Psoas muscle (tissue), 8 donors: ENCODE results near the gene XKR8. TPM values are rescaled to one million over a fixed set of nuclear protein-coding genes. Genes with fewer than 3 reads are reported as not detected.
"Not testable (repeated sequence)": the region's sequence is repeated elsewhere in the genome, so short reads cannot be mapped to it uniquely, and the experiment has no call there.

Experiments
- ATAC-seq, 4 donors: fragments of 200-7000 bp; cut with Tn5 transposase; one replicate each; pipeline ENCODE4 v1.9.1; 2020; ENCODE audit warnings: moderate library complexity in 3 of 4, mild to moderate bottlenecking in 2 of 4
- DNase-seq, 2 donors: peaks; one replicate each; pipeline ENCODE4 v3.0.0-alpha.2; 2020
- H3K27ac ChIP-seq: fragments of 200-600 bp; one replicate; pipeline ENCODE4 v1.8.0; 2022
- H3K27me3 ChIP-seq, 3 donors: fragments of 200-600 bp in 1 of 3; one replicate each; pipeline versions ENCODE4 v1.6.1 to v1.8.0; 2013 to 2022; ENCODE audit warnings: low read length in 2 of 3, mild to moderate bottlenecking in 2 of 3, moderate library complexity in 1 of 3; ENCODE audit not compliant: insufficient read depth in 3 of 3
- H3K36me3 ChIP-seq, 2 donors: fragments of 200-600 bp in 1 of 2; one replicate each; pipeline versions ENCODE4 v1.6.1 to v1.8.0; 2013 to 2022; ENCODE audit warnings: low read depth in 1 of 2, mild to moderate bottlenecking in 1 of 2, moderate library complexity in 1 of 2; ENCODE audit not compliant: insufficient read depth in 1 of 2
- H3K4me1 ChIP-seq: fragments of 200-600 bp; one replicate; pipeline ENCODE4 v1.8.0; 2022
- H3K4me3 ChIP-seq: fragments of 200-600 bp; one replicate; pipeline ENCODE4 v1.8.0; 2022; ENCODE audit warnings: mild to moderate bottlenecking
- H3K9me3 ChIP-seq: fragments of 200-600 bp; one replicate; pipeline ENCODE4 v1.8.0; 2022
- CTCF ChIP-seq: fragments of 200-600 bp; IDR thresholded peaks from one replicate; pipeline ENCODE4 v1.8.0; 2022; ENCODE audit warnings: antibody characterized with exemption
- WGBS, 3 donors: extraction: QIAGEN DNeasy Blood & Tissue Kit; methylation state at CpG; one replicate each; pipeline versions ENCODE4 v1.1.6 to v1.1.7; 2013; 5-methylcytosine and 5-hydroxymethylcytosine counted together
- intact Hi-C, 2 donors: fragments of 100-400 bp; cut with DNase I; formaldehyde crosslinking; loops; one replicate each; pipeline versions ENCODE4 v1.11.0 to v1.14.2; 2022
- polyA plus RNA-seq, 3 donors: library from polyadenylated mRNA; stranded (reverse); fragments of 200-250 nt; gene quantifications; one replicate each; pipeline ENCODE4 v1.2.3, GENCODE V29; 2013
- total RNA-seq, 4 donors: library from RNA; stranded (reverse); fragmentation: NEBNext Ultra II Directional in 2 of 4; extraction: Animal tissue kit (Norgen Biotek cat#: 25700) in 2 of 4; gene quantifications; one replicate each; pipeline versions ENCODE4 v1.2.1 to v1.2.4, GENCODE V29; 2021 to 2023
- donor health status: healthy with polysubstance abuse.
- donor health status: DM: no; HTN: no; CAD: no; lungs with moderate emphysema.
- donor health status: Bipolar disorder and iron deficiency.
- donor health status: healthy.
- donor health status: DM: yes; HTN: yes; CAD: no.
- donor health status: DM: no; HTN: no; CAD: no.
- donor health status: DM: no; HTN: no; CAD: no.
- donor health status: DM: yes; HTN: yes; CAD: no.

Gene XKR8
- total and polyA plus RNA-seq, 7 donors = 3.3 to 5.8 (median 4.5) TPM

- Histone ChIP-seq H3K27ac (no peak overlapping the region), H3K9me3 (no peaks in the 10 kb centered on the region), H3K36me3 (peaks cover 3 to 86% of the 10 kb centered on the region in 2 donors), H3K27me3 (no peaks in the 10 kb centered on the region), H3K4me1 (no peaks in the 10 kb centered on the region), H3K4me3 (no peak overlapping the region)
- intact Hi-C loops = no loop called here
- DNase-seq = no peak
- ATAC-seq = no peak
- WGBS, 3 donors = 95 to 99% (median 98%) methylated on average over 10 of the region's 10 CpGs
- TF ChIP-seq CTCF = no peak
Measured at GRCh38 chr1:28002600-28002999, 42.8 kb downstream of the XKR8 start.

- H3K36me3 ChIP-seq = peaks cover 3 to 81% of the 10 kb centered on the region in 2 donors
- H3K4me1 ChIP-seq, H3K9me3 ChIP-seq, H3K27ac ChIP-seq, DNase-seq, H3K27me3 ChIP-seq, intact Hi-C loops, H3K4me3 ChIP-seq, ATAC-seq: not testable (repeated sequence)
- WGBS, 3 donors = 96 to 99% (median 98%) methylated on average over 7 to 8 of the region's 8 CpGs
Measured at GRCh38 chr1:28003117-28003516, 43.3 kb downstream of the XKR8 start.

GRCh38 chr1:28010969-28011368 is 51.2 kb downstream of the XKR8 start:
- Histone ChIP-seq H3K27ac (no peak overlapping the region), H3K36me3 (peaks cover 11 to 75% of the 10 kb centered on the region in 2 donors), H3K9me3 (no peaks in the 10 kb centered on the region), H3K4me1 (no peaks in the 10 kb centered on the region), H3K4me3 (no peak overlapping the region), H3K27me3 (no peaks in the 10 kb centered on the region)
- WGBS, 3 donors = 85 to 94% (median 89%) methylated on average over 1 of the region's 1 CpG
- TF ChIP-seq CTCF = no peak
- DNase-seq = no peak
- ATAC-seq = no peak
- intact Hi-C loops = no loop called here

Other genes with a start within 250 kb of the XKR8 start
- 10 to 100 TPM in 1 of 4 donors, 1 to 10 TPM in 3; 7.6 to 10.7 (median 9.3) TPM for gene FAM76A, start 234.0 kb upstream of the XKR8 start, total RNA-seq
- 1 to 10 TPM; 2.7 to 6.7 (median 3.3) TPM for gene FAM76A, start 234.0 kb upstream of the XKR8 start, polyA plus RNA-seq
- gene STX12, start 186.8 kb upstream of the XKR8 start, total RNA-seq = 10 to 100 TPM; 19.5 to 33.6 (median 28.9) TPM
- gene STX12, start 186.8 kb upstream of the XKR8 start, polyA plus RNA-seq = 10 to 100 TPM; 14.5 to 24.7 (median 21.0) TPM
- gene PPP1R8, start 129.2 kb upstream of the XKR8 start, total RNA-seq = 10 to 100 TPM; 20.6 to 28.2 (median 24.5) TPM
- gene PPP1R8, start 129.2 kb upstream of the XKR8 start, polyA plus RNA-seq = 10 to 100 TPM; 18.5 to 46.1 (median 32.4) TPM
- 1 to 10 TPM; 3.7 to 5.1 (median 3.9) TPM for gene THEMIS2, start 87.4 kb upstream of the XKR8 start, total RNA-seq
- 1 to 10 TPM; 1.5 to 6.1 (median 1.7) TPM for gene THEMIS2, start 87.4 kb upstream of the XKR8 start, polyA plus RNA-seq
- gene RPA2, start 45.4 kb upstream of the XKR8 start, total RNA-seq = 10 to 100 TPM; 42.5 to 72.3 (median 47.7) TPM
- gene RPA2, start 45.4 kb upstream of the XKR8 start, polyA plus RNA-seq = 10 to 100 TPM; 43.8 to 79.6 (median 71.5) TPM
- gene SMPDL3B, start 25.0 kb upstream of the XKR8 start, total RNA-seq = not detected
- gene SMPDL3B, start 25.0 kb upstream of the XKR8 start, polyA plus RNA-seq = under 1 TPM in 2 of 3 donors, not detected in 1; 0.03 to 0.05 TPM
- 10 to 100 TPM; 13.1 to 15.3 (median 14.0) TPM for gene EYA3, start 128.6 kb downstream of the XKR8 start, total RNA-seq
- 10 to 100 TPM in 1 of 3 donors, 1 to 10 TPM in 2; 3.6 to 10.8 (median 5.1) TPM for gene EYA3, start 128.6 kb downstream of the XKR8 start, polyA plus RNA-seq
- 1 to 10 TPM in 3 of 4 donors, under 1 TPM in 1; 0.92 to 1.4 (median 1.2) TPM for gene PTAFR, start 216.7 kb downstream of the XKR8 start, total RNA-seq
- gene PTAFR, start 216.7 kb downstream of the XKR8 start, polyA plus RNA-seq = under 1 TPM; 0.31 to 0.90 (median 0.49) TPM